HCT116 (cell line): Measurements from ENCODE around the gene TIAM1. TPM values are rescaled to one million over a fixed set of nuclear protein-coding genes. Genes with fewer than 3 reads are reported as not detected.

ENCODE experiments used
- ATAC-seq: fragments of 200-7000 bp; cut with Tn5 transposase; 2 replicates; pipeline ENCODE4 v1.9.1; 2020; ENCODE audit warnings: mild to moderate bottlenecking, moderate library complexity
- BruUV-seq: library from RNA; stranded (reverse); fragments of 400-500 nt; replicated peaks from 2 replicates; lab custom pipeline; 2021; lab: Mats Ljungman, UMichigan
- CTCF ChIA-PET: fragments of 300-600 bp; sonication (Branson Sonifier 250); formaldehyde crosslinking; loops from one replicate; lab custom pipeline; 2021; ENCODE audit warnings: antibody characterized with exemption; lab: Charles Lee
- POLR2A ChIA-PET: fragments of 300-600, 350-600 bp; sonication (Branson Sonifier 250); formaldehyde crosslinking; loops from one replicate; lab custom pipeline; 2021; ENCODE audit warnings: antibody characterized with exemption; lab: Charles Lee
- RAD21 ChIA-PET, 2 experiments: fragments of 300-600 bp; sonication (Branson Sonifier 250); formaldehyde crosslinking; loops; one replicate each; lab custom pipeline; 2023; ENCODE audit warnings: low total read pairs in 2 of 2; ENCODE audit not compliant: uncharacterized antibody in 2 of 2, unreplicated experiment in 2 of 2, low non-redundant PET in 1 of 2; lab: Charles Lee
- DNase-seq: peaks from one replicate; pipeline ENCODE4 v3.0.0-alpha.2; 2010; ENCODE audit warnings: low read depth, low spot score
- H2AFZ ChIP-seq: fragments of 200-600 bp; shearing (Covaris generic), sonication (generic); 2 replicates; pipeline ENCODE4 v1.6.1; 2017; ENCODE audit warnings: low read depth, mixed run types, mixed read lengths, antibody characterized with exemption, low read length; ENCODE audit not compliant: poor library complexity, severe bottlenecking
- H3K27ac ChIP-seq: 2 replicates; pipeline ENCODE4 v1.5.1; 2012; ENCODE audit warnings: low read depth, low read length
- H3K27me3 ChIP-seq: fragments of 200-600 bp; sonication (generic); 2 replicates; pipeline ENCODE4 v1.6.1; 2016; ENCODE audit warnings: mixed run types, low read length, mixed read lengths; ENCODE audit not compliant: insufficient read depth
- H3K36me3 ChIP-seq, 2 experiments: fragments of 200-500 bp in 1 of 2; fragments of 200-600 bp in 1 of 2; sonication (Bioruptor generic) in 1 of 2; sonication (generic) in 1 of 2; 2 replicates each; pipeline versions ENCODE4 v1.5.1 to v1.6.1; 2014 to 2016; ENCODE audit warnings: low read length in 2 of 2, inconsistent platforms in 1 of 2, mixed read lengths in 1 of 2, mixed run types in 1 of 2; ENCODE audit not compliant: insufficient read depth in 2 of 2, control insufficient read depth in 1 of 2
- H3K4me1 ChIP-seq, 2 experiments: fragments of 200-600 bp in 1 of 2; sonication (generic) in 1 of 2; 2 replicates each; pipeline versions ENCODE4 v1.5.1 to v1.6.1; 2012 to 2017; ENCODE audit warnings: low read length in 2 of 2, inconsistent platforms in 1 of 2, mild to moderate bottlenecking in 1 of 2, mixed read lengths in 1 of 2, mixed run types in 1 of 2, moderate library complexity in 1 of 2; ENCODE audit not compliant: insufficient read depth in 2 of 2, control insufficient read depth in 1 of 2
- H3K4me2 ChIP-seq: fragments of 200-600 bp; sonication (generic); 2 replicates; pipeline ENCODE4 v1.6.1; 2017; ENCODE audit warnings: mixed run types, low read length, mixed read lengths
- H3K4me3 ChIP-seq, 2 experiments: fragments of 200-600 bp in 1 of 2; sonication (generic) in 1 of 2; replicated peaks in 1 of 2; 2 replicates each; pipeline ENCODE4 v1.5.1; 2011 to 2016; ENCODE audit warnings: low read length in 2 of 2, control low read depth in 1 of 2, low read depth in 1 of 2, mild to moderate bottlenecking in 1 of 2, mixed read lengths in 1 of 2, mixed run types in 1 of 2
- H3K79me2 ChIP-seq: fragments of 200-600 bp; sonication (generic); 2 replicates; pipeline ENCODE4 v1.6.1; 2017; ENCODE audit warnings: mild to moderate bottlenecking, mixed run types, low read length, moderate library complexity, mixed read lengths; ENCODE audit not compliant: insufficient read depth
- H3K9ac ChIP-seq: fragments of 200-600 bp; sonication (generic); 2 replicates; pipeline ENCODE4 v1.6.1; 2016; ENCODE audit warnings: low read length, mixed read lengths
- H3K9me2 ChIP-seq: fragments of 200-600 bp; sonication (generic), shearing (Covaris generic); 2 replicates; pipeline ENCODE4 v1.6.1; 2017; ENCODE audit warnings: mixed run types, mild to moderate bottlenecking, moderate library complexity; ENCODE audit not compliant: insufficient read depth
- H3K9me3 ChIP-seq, 2 experiments: fragments of 200-500 bp in 1 of 2; fragments of 200-600 bp in 1 of 2; sonication (Bioruptor generic) in 1 of 2; sonication (generic) in 1 of 2; 2 replicates each; pipeline ENCODE4 v1.6.1; 2014 to 2017; ENCODE audit warnings: low read length in 2 of 2, mixed read lengths in 2 of 2, inconsistent platforms in 1 of 2, low read depth in 1 of 2, mild to moderate bottlenecking in 1 of 2, mixed run types in 1 of 2, moderate library complexity in 1 of 2; ENCODE audit not compliant: control insufficient read depth in 1 of 2, insufficient read depth in 1 of 2
- H4K20me1 ChIP-seq: fragments of 200-600 bp; sonication (generic), shearing (Covaris generic); 2 replicates; pipeline ENCODE4 v1.6.1; 2017; ENCODE audit warnings: mixed run types, mild to moderate bottlenecking, moderate library complexity; ENCODE audit not compliant: insufficient read depth
- ATF3 ChIP-seq: IDR thresholded peaks from 2 replicates; pipeline ENCODE4 v1.6.1; 2012
- FOSL1 ChIP-seq: IDR thresholded peaks from 2 replicates; pipeline ENCODE4 v1.6.1; 2012; ENCODE audit warnings: low read depth
- JUND ChIP-seq: IDR thresholded peaks from 2 replicates; pipeline ENCODE4 v1.6.1; 2012
- MAX ChIP-seq: IDR thresholded peaks from 2 replicates; pipeline ENCODE4 v1.6.1; 2012
- POLR2AphosphoS5 ChIP-seq: IDR thresholded peaks from 2 replicates; pipeline ENCODE4 v1.6.1; 2011; ENCODE audit warnings: mild to moderate bottlenecking, low read depth, low read length, moderate library complexity
- REST ChIP-seq: IDR thresholded peaks from 2 replicates; pipeline ENCODE4 v1.6.1; 2012; ENCODE audit warnings: low read depth
- intact Hi-C: fragments of 100-400 bp; cut with micrococcal nuclease; formaldehyde crosslinking; loops from 2 replicates; pipeline ENCODE4 v1.10.0; 2022
- total RNA-seq: library from RNA; stranded (reverse); gene quantifications from one replicate; pipeline ENCODE4 v1.2.1, GENCODE V29; 2021; ENCODE audit not compliant: unreplicated experiment

TIAM1 gene
- total RNA-seq, 1 experiment from 2014 or later, result 47.8 TPM

- CTCF ChIA-PET, result no interaction called here
- no peaks in the 10 kb centered on the region for H3K36me3 ChIP-seq
- no peaks in the 10 kb centered on the region for H3K9me3 ChIP-seq
- H3K9ac ChIP-seq, result no peak overlapping the region
- no peak overlapping the region for H3K4me2 ChIP-seq
- H3K27me3 ChIP-seq, result no peaks in the 10 kb centered on the region
- no peak overlapping the region for H2AFZ ChIP-seq
- H3K27ac ChIP-seq, result no peak overlapping the region
- DNase-seq (no peak), ATAC-seq (no peak)
- peaks cover 4 to 12% of the 10 kb centered on the region in 2 experiments; a peak in 2 of 4 replicates for H3K4me1 ChIP-seq
- H3K4me3 ChIP-seq, result no peak overlapping the region
- TF ChIP-seq FOSL1 (no peak), JUND (no peak), POLR2AphosphoS5 (no peak), REST (no peak), ATF3 (no peak), MAX (no peak)
- no peaks in the 10 kb centered on the region for H3K79me2 ChIP-seq
- no TSS peak for BruUV-seq
- H4K20me1 ChIP-seq, result no peaks in the 10 kb centered on the region
- RAD21 ChIA-PET, result interaction anchor here in 1 of 2 experiments (0.6 kb wide), 1 partner anchor 104 kb away, joined by 3 read pairs; no protein-coding TSS in a partner anchor
- H3K9me2 ChIP-seq, result no peaks in the 10 kb centered on the region
- POLR2A ChIA-PET, result no interaction called here
- intact Hi-C loops, result no loop called here
These were observed 38.2 kb downstream of the TIAM1 start for GRCh38 chr21:31305888-31306287.
